ENCODE measurements around the gene SNAP23.

GRCh38 chr15:42575188-42576039 is 80.0 kb downstream of the SNAP23 start, which contains the start of gene STARD9:
- TF ChIP-seq POLR2AphosphoS5 (IDR thresholded peaks at IDR 0.05) (peak; percentile 32), SMC3 (conservative IDR thresholded peaks at IDR 0.05; ENCODE audit: poor library complexity) (no peak), CTCF (IDR thresholded peaks at IDR 0.05; ENCODE audit: poor library complexity, severe bottlenecking) (no peak), TAF1 (IDR thresholded peaks at IDR 0.05; ENCODE audit: low read depth) (no peak), EZH2 (IDR thresholded peaks at IDR 0.05; ENCODE audit: borderline replicate concordance, insufficient read depth, low read length, poor library complexity, severe bottlenecking) (no peak)
